DOHH2 (cell line): Measurements from ENCODE around the gene STK32B.

Experiments used
- H3F3A ChIP-seq: fragments of 200-600 bp; sonication (generic), shearing (Covaris generic); 2 replicates; pipeline ENCODE4 v1.6.0; 2016; ENCODE audit warnings: antibody characterized with exemption, mild to moderate bottlenecking; ENCODE audit not compliant: control insufficient read depth, insufficient read depth
- H3K27ac ChIP-seq: fragments of 200-600 bp; sonication (generic); 2 replicates; pipeline ENCODE4 v1.5.1; 2014; ENCODE audit warnings: low read depth, mild to moderate bottlenecking, low read length, moderate library complexity
- H3K27me3 ChIP-seq: fragments of 200-600 bp; sonication (generic); 2 replicates; pipeline ENCODE4 v1.6.1; 2014; ENCODE audit warnings: mild to moderate bottlenecking, low read length, mixed read lengths; ENCODE audit not compliant: control insufficient read depth
- H3K36me3 ChIP-seq: fragments of 200-600 bp; sonication (generic); 2 replicates; pipeline ENCODE4 v1.6.1; 2014; ENCODE audit warnings: mild to moderate bottlenecking, low read length, moderate library complexity, mixed read lengths; ENCODE audit not compliant: control insufficient read depth
- H3K4me1 ChIP-seq: fragments of 200-600 bp; sonication (generic); 2 replicates; pipeline ENCODE4 v1.6.1; 2014; ENCODE audit warnings: mild to moderate bottlenecking, low read length, mixed read lengths; ENCODE audit not compliant: control insufficient read depth
- H3K4me2 ChIP-seq: fragments of 200-600 bp; sonication (generic); 2 replicates; pipeline ENCODE4 v1.6.0; 2014; ENCODE audit warnings: mild to moderate bottlenecking, low read length, moderate library complexity
- H3K4me3 ChIP-seq: fragments of 200-600 bp; sonication (generic); 2 replicates; pipeline ENCODE4 v1.5.1; 2014; ENCODE audit warnings: mild to moderate bottlenecking, low read length, mixed read lengths
- H3K79me2 ChIP-seq: fragments of 200-600 bp; sonication (generic); 2 replicates; pipeline ENCODE4 v1.6.1; 2014; ENCODE audit warnings: mild to moderate bottlenecking, low read length, mixed read lengths; ENCODE audit not compliant: control insufficient read depth
- H3K9me2 ChIP-seq: fragments of 200-600 bp; sonication (generic); replicated peaks from 2 replicates; pipeline ENCODE4 v1.6.1; 2014; ENCODE audit warnings: mild to moderate bottlenecking, low read length, mixed read lengths; ENCODE audit not compliant: control insufficient read depth
- H3K9me3 ChIP-seq: fragments of 200-600 bp; sonication (generic); 2 replicates; pipeline ENCODE4 v1.6.1; 2014; ENCODE audit warnings: antibody characterized with exemption, low read length, mixed read lengths; ENCODE audit not compliant: control insufficient read depth, insufficient read depth
- H4K20me1 ChIP-seq: fragments of 200-600 bp; sonication (generic); 2 replicates; pipeline ENCODE4 v1.6.0; 2014; ENCODE audit warnings: low read depth, mild to moderate bottlenecking, antibody characterized with exemption, low read length, moderate library complexity; ENCODE audit not compliant: control insufficient read depth, insufficient read depth
- EZH2phosphoT487 ChIP-seq: fragments of 200-600 bp; sonication (generic); IDR thresholded peaks from 2 replicates; pipeline ENCODE4 v1.6.1; 2017; ENCODE audit warnings: borderline replicate concordance, mild to moderate bottlenecking, antibody characterized with exemption, low read length, moderate library complexity, mixed read lengths
- TF ChIP-seq, protein P1 (sequence below): fragments of 200-600 bp; sonication (generic); IDR thresholded peaks from one replicate; pipeline ENCODE4 v1.5.1; 2014; ENCODE audit warnings: antibody characterized with exemption, mild to moderate bottlenecking, low read depth, low read length; ENCODE audit not compliant: poor library complexity, severe bottlenecking

Gene STK32B

GRCh38 chr4:5416637-5417036, 365.4 kb downstream of the STK32B start:
- no peak for TF ChIP-seq EZH2phosphoT487
- TF ChIP-seq, protein P1, sequence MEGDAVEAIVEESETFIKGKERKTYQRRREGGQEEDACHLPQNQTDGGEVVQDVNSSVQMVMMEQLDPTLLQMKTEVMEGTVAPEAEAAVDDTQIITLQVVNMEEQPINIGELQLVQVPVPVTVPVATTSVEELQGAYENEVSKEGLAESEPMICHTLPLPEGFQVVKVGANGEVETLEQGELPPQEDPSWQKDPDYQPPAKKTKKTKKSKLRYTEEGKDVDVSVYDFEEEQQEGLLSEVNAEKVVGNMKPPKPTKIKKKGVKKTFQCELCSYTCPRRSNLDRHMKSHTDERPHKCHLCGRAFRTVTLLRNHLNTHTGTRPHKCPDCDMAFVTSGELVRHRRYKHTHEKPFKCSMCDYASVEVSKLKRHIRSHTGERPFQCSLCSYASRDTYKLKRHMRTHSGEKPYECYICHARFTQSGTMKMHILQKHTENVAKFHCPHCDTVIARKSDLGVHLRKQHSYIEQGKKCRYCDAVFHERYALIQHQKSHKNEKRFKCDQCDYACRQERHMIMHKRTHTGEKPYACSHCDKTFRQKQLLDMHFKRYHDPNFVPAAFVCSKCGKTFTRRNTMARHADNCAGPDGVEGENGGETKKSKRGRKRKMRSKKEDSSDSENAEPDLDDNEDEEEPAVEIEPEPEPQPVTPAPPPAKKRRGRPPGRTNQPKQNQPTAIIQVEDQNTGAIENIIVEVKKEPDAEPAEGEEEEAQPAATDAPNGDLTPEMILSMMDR: no peak
- H3K4me3 ChIP-seq: no peak overlapping the region
- no peaks in the 10 kb centered on the region for H3K79me2 ChIP-seq
- no peak overlapping the region for H3K4me2 ChIP-seq
- no peaks in the 10 kb centered on the region; the same call in 1 of the 2 replicates for H3K27me3 ChIP-seq
- no peaks in the 10 kb centered on the region; the same call in 1 of the 2 replicates for H3K4me1 ChIP-seq
- H3F3A ChIP-seq: no peaks in the 10 kb centered on the region
- H3K9me2 ChIP-seq: no peaks in the 10 kb centered on the region
- H3K27ac ChIP-seq: no peak overlapping the region
- no peaks in the 10 kb centered on the region for H3K36me3 ChIP-seq
- no peaks in the 10 kb centered on the region for H3K9me3 ChIP-seq
- no peaks in the 10 kb centered on the region for H4K20me1 ChIP-seq

DNA sequence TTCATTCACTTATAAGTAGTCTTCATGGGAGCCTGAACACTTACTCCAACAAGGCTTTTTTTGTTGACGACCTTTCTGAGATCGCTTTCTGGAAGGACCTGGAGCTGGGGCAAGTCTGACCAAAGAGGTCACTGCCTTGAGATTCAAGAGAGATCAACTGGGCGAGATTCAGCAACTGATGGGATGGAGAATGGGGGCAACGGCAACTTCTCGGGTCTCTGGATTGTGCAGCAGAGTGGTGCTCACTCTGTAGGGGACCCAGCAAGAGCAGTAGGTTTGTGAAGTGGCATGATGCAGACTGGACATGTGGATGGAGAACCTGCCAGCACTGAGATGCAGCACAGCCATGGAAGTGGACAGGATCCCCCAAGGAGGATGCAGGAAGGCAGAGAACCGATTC, 369.0 kb downstream of the STK32B start:
- no peaks in the 10 kb centered on the region for H3F3A ChIP-seq
- H3K79me2 ChIP-seq: no peaks in the 10 kb centered on the region
- TF ChIP-seq EZH2phosphoT487: no peak
- TF ChIP-seq, protein P1: no peak
- H3K27ac ChIP-seq: no peak overlapping the region
- no peaks in the 10 kb centered on the region for H3K36me3 ChIP-seq
- H3K9me3 ChIP-seq: no peaks in the 10 kb centered on the region
- H3K4me2 ChIP-seq: no peak overlapping the region
- no peaks in the 10 kb centered on the region for H4K20me1 ChIP-seq
- no peak overlapping the region for H3K4me3 ChIP-seq
- no peaks in the 10 kb centered on the region; the same call in 1 of the 2 replicates for H3K27me3 ChIP-seq
- H3K9me2 ChIP-seq: no peaks in the 10 kb centered on the region
- no peaks in the 10 kb centered on the region; the same call in 1 of the 2 replicates for H3K4me1 ChIP-seq

DNA sequence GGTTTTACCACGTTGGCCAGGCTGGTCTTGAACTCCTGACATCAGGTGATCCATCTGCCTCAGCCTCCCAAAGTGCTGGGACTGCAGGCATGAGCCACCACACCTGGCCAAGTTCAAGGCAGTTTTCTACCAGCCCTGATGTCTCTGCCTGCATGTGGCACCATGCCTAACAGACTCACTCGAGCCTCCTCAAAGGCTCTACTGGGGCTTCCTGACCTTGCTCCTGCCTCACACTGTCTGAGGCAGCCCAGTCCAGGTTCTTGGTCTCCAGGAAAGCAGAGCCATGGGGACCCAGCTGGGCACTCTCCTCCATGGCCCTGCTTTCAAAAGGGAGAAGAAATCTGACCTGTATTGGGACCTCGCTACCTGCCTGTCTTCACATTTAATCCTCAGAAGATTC, 370.1 kb downstream of the STK32B start:
- TF ChIP-seq, protein P1: no peak
- TF ChIP-seq EZH2phosphoT487: no peak
- Histone ChIP-seq H3K9me2 (no peaks in the 10 kb centered on the region), H3K4me1 (no peaks in the 10 kb centered on the region; the same call in 1 of the 2 replicates), H3K4me2 (no peak overlapping the region), H3K36me3 (no peaks in the 10 kb centered on the region), H3K27ac (no peak overlapping the region), H4K20me1 (no peaks in the 10 kb centered on the region), H3K4me3 (no peak overlapping the region), H3F3A (no peaks in the 10 kb centered on the region), H3K79me2 (no peaks in the 10 kb centered on the region), H3K9me3 (no peaks in the 10 kb centered on the region), H3K27me3 (no peaks in the 10 kb centered on the region; the same call in 1 of the 2 replicates)

DNA sequence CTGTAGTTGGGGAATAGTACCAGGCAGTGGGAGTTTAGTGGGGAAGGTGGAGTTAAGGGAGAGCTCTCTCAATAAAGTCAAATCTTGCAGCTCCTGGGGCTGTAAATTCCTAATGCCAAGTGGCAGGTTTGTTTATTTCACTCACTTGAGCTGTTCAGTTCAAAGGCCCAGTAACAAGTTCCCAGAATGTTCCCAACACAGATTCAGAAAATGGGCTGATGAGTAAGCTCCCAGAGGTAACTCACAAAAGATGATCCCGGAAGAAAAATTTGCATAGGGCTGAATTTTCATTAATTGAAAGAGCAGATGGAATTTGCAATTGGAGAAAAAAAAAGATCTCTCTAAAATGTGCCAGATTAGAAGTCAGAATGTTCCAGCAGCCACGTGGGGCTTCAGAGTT, 370.9 kb downstream of the STK32B start:
- H3K27me3 ChIP-seq: no peaks in the 10 kb centered on the region
- TF ChIP-seq, protein P1: no peak
- TF ChIP-seq EZH2phosphoT487: no peak
- no peak overlapping the region for H3K4me2 ChIP-seq
- no peaks in the 10 kb centered on the region for H3K79me2 ChIP-seq
- no peak overlapping the region for H3K4me3 ChIP-seq
- no peaks in the 10 kb centered on the region for H3F3A ChIP-seq
- no peaks in the 10 kb centered on the region for H3K9me2 ChIP-seq
- no peaks in the 10 kb centered on the region for H3K9me3 ChIP-seq
- no peaks in the 10 kb centered on the region for H3K36me3 ChIP-seq
- H3K27ac ChIP-seq: no peak overlapping the region
- H3K4me1 ChIP-seq: no peaks in the 10 kb centered on the region
- no peaks in the 10 kb centered on the region for H4K20me1 ChIP-seq
